Measurements from ENCODE around the gene TRIM9. TPM values are rescaled to one million over a fixed set of nuclear protein-coding genes. Genes with fewer than 3 reads are reported as not detected.

The TRIM9 gene
- total and polyA plus RNA-seq, 9 of the 15 experiments (the other 6 are each of a cell fraction or from before 2014, with no cell fraction given): 0.03 to 0.15 (median 0.04) TPM; not detected in 4

DNA sequence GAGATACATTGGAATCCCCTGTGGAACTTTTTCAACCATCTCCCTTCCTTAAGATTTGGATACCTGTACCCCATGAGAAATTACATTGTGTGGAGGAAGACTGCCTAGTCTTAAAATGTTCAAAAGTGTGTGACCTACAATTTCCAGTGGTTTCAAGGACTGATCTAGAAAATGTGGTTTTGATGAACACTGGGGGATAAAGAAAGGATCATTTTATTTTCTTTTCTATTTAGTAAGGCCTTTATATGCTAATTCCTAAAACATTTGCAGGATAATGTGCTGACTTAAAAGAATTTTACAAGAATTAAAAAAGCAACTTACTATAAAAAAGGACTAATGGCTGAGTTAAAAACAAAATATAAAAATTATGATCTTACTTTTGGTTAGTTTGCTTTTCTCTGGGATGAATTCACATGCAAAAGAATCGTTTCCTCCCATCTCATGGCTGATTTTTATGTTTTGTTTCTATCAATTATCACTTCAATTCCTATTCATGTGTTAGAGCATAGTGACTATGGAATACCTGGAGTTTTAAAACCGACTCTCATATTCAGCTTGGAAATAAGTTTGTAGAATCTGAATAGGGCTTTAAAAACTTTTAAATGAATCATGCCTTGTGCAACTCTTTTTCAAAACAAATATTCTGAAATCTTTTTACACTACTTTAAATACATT lies 110.7 kb downstream of the TRIM9 start:
- Histone ChIP-seq H3K4me2 (ENCODE audit: insufficient read depth, low read length) (no peak overlapping the region), H3K27me3 (ENCODE audit: control insufficient read depth in 2 of 2, insufficient read depth in 2 of 2, low read length in 2 of 2) (peaks cover 13 to 24% of the 10 kb centered on the region in 2 experiments; a peak in 4 of 5 replicates), H3K79me2 (ENCODE audit: control insufficient read depth, insufficient read depth, low read length) (no peaks in the 10 kb centered on the region), H3K4me1 (replicated peaks in 1 of 2; ENCODE audit: control insufficient read depth in 2 of 2, insufficient read depth in 2 of 2, low read length in 2 of 2) (no peaks in the 10 kb centered on the region), H3K27ac (ENCODE audit: extremely low read depth, low read depth, low read length) (no peak overlapping the region), H3K4me3 (no peak overlapping the region), H2AFZ (ENCODE audit: low read depth, low read length) (no peak overlapping the region), H3K36me3 (ENCODE audit: control insufficient read depth, insufficient read depth, low read length) (no peaks in the 10 kb centered on the region), H3K9me1 (ENCODE audit: control insufficient read depth, insufficient read depth, low read length) (no peaks in the 10 kb centered on the region), H4K20me1 (replicated peaks; ENCODE audit: control insufficient read depth, insufficient read depth, low read length) (no peaks in the 10 kb centered on the region), H3K9ac (ENCODE audit: insufficient read depth in 1 of 2, low read depth in 2 of 2, low read length in 2 of 2) (no peak overlapping the region), H3K9me3 (replicated peaks; ENCODE audit: control insufficient read depth, insufficient read depth, low read depth, low read length) (no peaks in the 10 kb centered on the region)
- intact Hi-C loops (cut with micrococcal nuclease): no loop called here
- no peak for ATAC-seq
- POLR2A ChIA-PET: no interaction called here
- no peak for DNase-seq (ENCODE audit: extremely low read depth in 1 of 4, low spot score in 3 of 4)
- no peak for FAIRE-seq
- BruUV-seq (replicated peaks): no TSS peak
- WGBS (ENCODE audit: insufficient coverage, low coverage, missing lambda C conversion rate): 0% methylated on average over 2 of the region's 2 CpGs
- in situ Hi-C loops (cut with MboI): no loop called here
- CTCF ChIA-PET (ENCODE audit: low intra/inter-chr PET ratio): no interaction called here
- TF ChIP-seq HDAC3 (IDR thresholded peaks at IDR 0.05; ENCODE audit: borderline replicate concordance, partially characterized antibody) (no peak), WHSC1 (IDR thresholded peaks at IDR 0.05; ENCODE audit: low read length) (no peak), RBM22 (IDR thresholded peaks at IDR 0.05; ENCODE audit: low read depth, low read length, poor library complexity, severe bottlenecking) (no peak), EP400 (IDR thresholded peaks at IDR 0.05) (no peak), NR1H2 (CRISPR knock-in tag; IDR thresholded peaks at IDR 0.05) (no peak), CHCHD3 (CRISPR knock-in tag; IDR thresholded peaks at IDR 0.05) (no peak)
- TF ChIP-seq, protein P1, sequence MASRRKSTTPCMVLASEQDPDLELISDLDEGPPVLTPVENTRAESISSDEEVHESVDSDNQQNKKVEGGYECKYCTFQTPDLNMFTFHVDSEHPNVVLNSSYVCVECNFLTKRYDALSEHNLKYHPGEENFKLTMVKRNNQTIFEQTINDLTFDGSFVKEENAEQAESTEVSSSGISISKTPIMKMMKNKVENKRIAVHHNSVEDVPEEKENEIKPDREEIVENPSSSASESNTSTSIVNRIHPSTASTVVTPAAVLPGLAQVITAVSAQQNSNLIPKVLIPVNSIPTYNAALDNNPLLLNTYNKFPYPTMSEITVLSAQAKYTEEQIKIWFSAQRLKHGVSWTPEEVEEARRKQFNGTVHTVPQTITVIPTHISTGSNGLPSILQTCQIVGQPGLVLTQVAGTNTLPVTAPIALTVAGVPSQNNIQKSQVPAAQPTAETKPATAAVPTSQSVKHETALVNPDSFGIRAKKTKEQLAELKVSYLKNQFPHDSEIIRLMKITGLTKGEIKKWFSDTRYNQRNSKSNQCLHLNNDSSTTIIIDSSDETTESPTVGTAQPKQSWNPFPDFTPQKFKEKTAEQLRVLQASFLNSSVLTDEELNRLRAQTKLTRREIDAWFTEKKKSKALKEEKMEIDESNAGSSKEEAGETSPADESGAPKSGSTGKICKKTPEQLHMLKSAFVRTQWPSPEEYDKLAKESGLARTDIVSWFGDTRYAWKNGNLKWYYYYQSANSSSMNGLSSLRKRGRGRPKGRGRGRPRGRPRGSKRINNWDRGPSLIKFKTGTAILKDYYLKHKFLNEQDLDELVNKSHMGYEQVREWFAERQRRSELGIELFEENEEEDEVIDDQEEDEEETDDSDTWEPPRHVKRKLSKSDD (conservative IDR thresholded peaks at IDR 0.05; ENCODE audit: low read length): no peak
- TF ChIP-seq, protein P2, sequence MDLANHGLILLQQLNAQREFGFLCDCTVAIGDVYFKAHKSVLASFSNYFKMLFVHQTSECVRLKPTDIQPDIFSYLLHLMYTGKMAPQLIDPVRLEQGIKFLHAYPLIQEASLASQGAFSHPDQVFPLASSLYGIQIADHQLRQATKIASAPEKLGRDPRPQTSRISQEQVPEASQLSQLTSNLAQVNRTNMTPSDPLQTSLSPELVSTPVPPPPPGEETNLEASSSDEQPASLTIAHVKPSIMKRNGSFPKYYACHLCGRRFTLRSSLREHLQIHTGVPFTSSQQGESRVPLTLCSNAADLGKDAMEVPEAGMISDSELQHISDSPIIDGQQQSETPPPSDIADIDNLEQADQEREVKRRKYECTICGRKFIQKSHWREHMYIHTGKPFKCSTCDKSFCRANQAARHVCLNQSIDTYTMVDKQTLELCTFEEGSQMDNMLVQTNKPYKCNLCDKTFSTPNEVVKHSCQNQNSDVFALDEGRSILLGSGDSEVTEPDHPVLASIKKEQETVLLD (IDR thresholded peaks at IDR 0.05): no peak
- TF ChIP-seq, protein P3, sequence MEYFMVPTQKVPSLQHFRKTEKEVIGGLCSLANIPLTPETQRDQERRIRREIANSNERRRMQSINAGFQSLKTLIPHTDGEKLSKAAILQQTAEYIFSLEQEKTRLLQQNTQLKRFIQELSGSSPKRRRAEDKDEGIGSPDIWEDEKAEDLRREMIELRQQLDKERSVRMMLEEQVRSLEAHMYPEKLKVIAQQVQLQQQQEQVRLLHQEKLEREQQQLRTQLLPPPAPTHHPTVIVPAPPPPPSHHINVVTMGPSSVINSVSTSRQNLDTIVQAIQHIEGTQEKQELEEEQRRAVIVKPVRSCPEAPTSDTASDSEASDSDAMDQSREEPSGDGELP (CRISPR knock-in tag; IDR thresholded peaks at IDR 0.05; ENCODE audit: borderline replicate concordance): no peak
- TF ChIP-seq, protein P4, sequence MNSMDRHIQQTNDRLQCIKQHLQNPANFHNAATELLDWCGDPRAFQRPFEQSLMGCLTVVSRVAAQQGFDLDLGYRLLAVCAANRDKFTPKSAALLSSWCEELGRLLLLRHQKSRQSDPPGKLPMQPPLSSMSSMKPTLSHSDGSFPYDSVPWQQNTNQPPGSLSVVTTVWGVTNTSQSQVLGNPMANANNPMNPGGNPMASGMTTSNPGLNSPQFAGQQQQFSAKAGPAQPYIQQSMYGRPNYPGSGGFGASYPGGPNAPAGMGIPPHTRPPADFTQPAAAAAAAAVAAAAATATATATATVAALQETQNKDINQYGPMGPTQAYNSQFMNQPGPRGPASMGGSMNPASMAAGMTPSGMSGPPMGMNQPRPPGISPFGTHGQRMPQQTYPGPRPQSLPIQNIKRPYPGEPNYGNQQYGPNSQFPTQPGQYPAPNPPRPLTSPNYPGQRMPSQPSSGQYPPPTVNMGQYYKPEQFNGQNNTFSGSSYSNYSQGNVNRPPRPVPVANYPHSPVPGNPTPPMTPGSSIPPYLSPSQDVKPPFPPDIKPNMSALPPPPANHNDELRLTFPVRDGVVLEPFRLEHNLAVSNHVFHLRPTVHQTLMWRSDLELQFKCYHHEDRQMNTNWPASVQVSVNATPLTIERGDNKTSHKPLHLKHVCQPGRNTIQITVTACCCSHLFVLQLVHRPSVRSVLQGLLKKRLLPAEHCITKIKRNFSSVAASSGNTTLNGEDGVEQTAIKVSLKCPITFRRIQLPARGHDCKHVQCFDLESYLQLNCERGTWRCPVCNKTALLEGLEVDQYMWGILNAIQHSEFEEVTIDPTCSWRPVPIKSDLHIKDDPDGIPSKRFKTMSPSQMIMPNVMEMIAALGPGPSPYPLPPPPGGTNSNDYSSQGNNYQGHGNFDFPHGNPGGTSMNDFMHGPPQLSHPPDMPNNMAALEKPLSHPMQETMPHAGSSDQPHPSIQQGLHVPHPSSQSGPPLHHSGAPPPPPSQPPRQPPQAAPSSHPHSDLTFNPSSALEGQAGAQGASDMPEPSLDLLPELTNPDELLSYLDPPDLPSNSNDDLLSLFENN (IDR thresholded peaks at IDR 0.05; ENCODE audit: low read depth in 2 of 2, low read length in 2 of 2): no peak

All from K562 (cell line).